ENCODE data around the gene EEF1A1. TPM values are rescaled to one million over a fixed set of nuclear protein-coding genes. Genes with fewer than 3 reads are reported as not detected.
"Not testable (repeated sequence)": the region's sequence is repeated elsewhere in the genome, so short reads cannot be mapped to it uniquely, and the experiment has no call there.

Gene EEF1A1
- total RNA-seq (2022) (13,507 and 14,346 TPM in 2 replicates), Bru-seq, nascent RNA (percentile 100 among the genes with signal in this experiment), BruChase-seq, experiment 1, labeled RNA remaining after a 6-hour chase (percentile 100 among the genes with signal in this experiment), BruChase-seq, experiment 2, labeled RNA remaining after a 2-hour chase (percentile 100 among the genes with signal in this experiment)
- long read RNA-seq, full-length matches to known transcripts, result 2,719 of 3,668 reads
- long read RNA-seq, partial matches to known transcripts, result 760 of 3,668 reads
- long read RNA-seq, other reads (novel, unspliced or antisense), result 189 of 3,668 reads

DNA sequence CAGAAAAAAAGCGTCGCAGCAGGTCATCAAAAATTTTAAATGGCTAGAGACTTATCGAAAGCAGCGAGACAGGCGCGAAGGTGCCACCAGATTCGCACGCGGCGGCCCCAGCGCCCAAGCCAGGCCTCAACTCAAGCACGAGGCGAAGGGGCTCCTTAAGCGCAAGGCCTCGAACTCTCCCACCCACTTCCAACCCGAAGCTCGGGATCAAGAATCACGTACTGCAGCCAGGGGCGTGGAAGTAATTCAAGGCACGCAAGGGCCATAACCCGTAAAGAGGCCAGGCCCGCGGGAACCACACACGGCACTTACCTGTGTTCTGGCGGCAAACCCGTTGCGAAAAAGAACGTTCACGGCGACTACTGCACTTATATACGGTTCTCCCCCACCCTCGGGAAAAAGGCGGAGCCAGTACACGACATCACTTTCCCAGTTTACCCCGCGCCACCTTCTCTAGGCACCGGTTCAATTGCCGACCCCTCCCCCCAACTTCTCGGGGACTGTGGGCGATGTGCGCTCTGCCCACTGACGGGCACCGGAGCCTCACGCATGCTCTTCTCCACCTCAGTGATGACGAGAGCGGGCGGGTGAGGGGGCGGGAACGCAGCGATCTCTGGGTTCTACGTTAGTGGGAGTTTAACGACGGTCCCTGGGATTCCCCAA lies at the start of gene EEF1A1:
Gene EEF1A1, minus strand, starts transcription at position 345 of the 663 bp plus-strand sequence. CDS start 1,006 bp downstream, outside the sequence.
- Mint-ChIP-seq H3K27me3 (ENCODE audit: insufficient read depth, unreplicated experiment) (no peaks in the 10 kb centered on the region), H3K4me3 (ENCODE audit: unreplicated experiment) (peak within 1 kb of the TSS; percentile 88), H3K36me3 (ENCODE audit: insufficient read depth, unreplicated experiment) (peaks cover 61% of the 10 kb centered on the region), H3K9me3 (ENCODE audit: unreplicated experiment) (no peaks in the 10 kb centered on the region), H3K4me1 (ENCODE audit: insufficient read depth, unreplicated experiment) (peaks cover 12% of the 10 kb centered on the region), H3K27ac (ENCODE audit: low read depth, unreplicated experiment) (peak within 1 kb of the TSS; percentile 99)
- intact Hi-C loops (cut with micrococcal nuclease), result loop anchor here (1.0 to 5.0 kb wide), 3 partner anchors 46 to 89 kb away; no protein-coding TSS in a partner anchor
- TF ChIP-seq, protein P1, sequence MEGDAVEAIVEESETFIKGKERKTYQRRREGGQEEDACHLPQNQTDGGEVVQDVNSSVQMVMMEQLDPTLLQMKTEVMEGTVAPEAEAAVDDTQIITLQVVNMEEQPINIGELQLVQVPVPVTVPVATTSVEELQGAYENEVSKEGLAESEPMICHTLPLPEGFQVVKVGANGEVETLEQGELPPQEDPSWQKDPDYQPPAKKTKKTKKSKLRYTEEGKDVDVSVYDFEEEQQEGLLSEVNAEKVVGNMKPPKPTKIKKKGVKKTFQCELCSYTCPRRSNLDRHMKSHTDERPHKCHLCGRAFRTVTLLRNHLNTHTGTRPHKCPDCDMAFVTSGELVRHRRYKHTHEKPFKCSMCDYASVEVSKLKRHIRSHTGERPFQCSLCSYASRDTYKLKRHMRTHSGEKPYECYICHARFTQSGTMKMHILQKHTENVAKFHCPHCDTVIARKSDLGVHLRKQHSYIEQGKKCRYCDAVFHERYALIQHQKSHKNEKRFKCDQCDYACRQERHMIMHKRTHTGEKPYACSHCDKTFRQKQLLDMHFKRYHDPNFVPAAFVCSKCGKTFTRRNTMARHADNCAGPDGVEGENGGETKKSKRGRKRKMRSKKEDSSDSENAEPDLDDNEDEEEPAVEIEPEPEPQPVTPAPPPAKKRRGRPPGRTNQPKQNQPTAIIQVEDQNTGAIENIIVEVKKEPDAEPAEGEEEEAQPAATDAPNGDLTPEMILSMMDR (IDR thresholded peaks at IDR 0.05; ENCODE audit: unreplicated experiment), result no peak
- POLR2A ChIA-PET, result interaction anchor here (0.7 to 12.5 kb wide), 44 partner anchors 8 to 1762 kb away, joined by 3 to 244 read pairs (median 6); partner anchors contain the start of genes CD109, CGAS, COX7A2 and MTO1
- BruUV-seq (replicated peaks), result no TSS peak
- CTCF ChIA-PET, result interaction anchor here (1.0 to 3.4 kb wide), 9 partner anchors 19 to 132 kb away, joined by 3 to 20 read pairs (median 9); partner anchors contain the start of gene SLC17A5
- DNase-seq (ENCODE audit: unreplicated experiment), result peak; percentile 100

DNA sequence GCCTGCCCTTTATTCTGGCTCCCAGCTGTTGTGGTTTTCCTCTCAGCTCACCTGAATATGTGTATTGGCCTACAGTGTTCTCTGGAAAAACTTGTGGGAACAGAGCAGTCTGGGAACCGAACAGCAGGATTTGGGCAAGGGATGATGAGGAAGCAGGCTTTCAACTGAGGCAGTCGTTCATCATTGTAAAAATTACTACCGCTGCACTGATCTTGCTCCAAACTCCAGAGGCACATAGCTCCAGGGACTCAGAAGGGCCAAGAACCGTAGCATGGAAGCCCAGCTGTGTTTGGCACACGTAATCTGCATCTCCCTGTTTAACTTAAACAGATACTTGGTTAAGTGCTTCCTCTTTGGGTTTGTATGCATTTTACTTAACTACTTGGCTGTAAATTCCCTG lies 48.3 kb upstream of the EEF1A1 start:
- no TSS peak for BruUV-seq (replicated peaks)
- Mint-ChIP-seq H3K27ac (ENCODE audit: low read depth, unreplicated experiment) (no peak overlapping the region), H3K27me3 (ENCODE audit: insufficient read depth, unreplicated experiment) (no peaks in the 10 kb centered on the region), H3K4me3 (ENCODE audit: unreplicated experiment) (no peak overlapping the region), H3K36me3 (ENCODE audit: insufficient read depth, unreplicated experiment) (no peaks in the 10 kb centered on the region), H3K4me1 (ENCODE audit: insufficient read depth, unreplicated experiment) (peaks cover 10% of the 10 kb centered on the region), H3K9me3 (ENCODE audit: unreplicated experiment) (no peaks in the 10 kb centered on the region)
- POLR2A ChIA-PET, result interaction anchor here (1.8 to 7.1 kb wide), 3 partner anchors 11 to 48 kb away, joined by 7 to 55 read pairs (median 48); partner anchors contain the start of gene EEF1A1
- TF ChIP-seq, protein P1 (IDR thresholded peaks at IDR 0.05; ENCODE audit: unreplicated experiment), result no peak
- intact Hi-C loops (cut with micrococcal nuclease), result loop anchor here (5.0 kb wide), 1 partner anchor 47 kb away; the partner anchor contains the start of gene EEF1A1
- CTCF ChIA-PET, result no interaction called here
- DNase-seq (ENCODE audit: unreplicated experiment), result no peak

DNA sequence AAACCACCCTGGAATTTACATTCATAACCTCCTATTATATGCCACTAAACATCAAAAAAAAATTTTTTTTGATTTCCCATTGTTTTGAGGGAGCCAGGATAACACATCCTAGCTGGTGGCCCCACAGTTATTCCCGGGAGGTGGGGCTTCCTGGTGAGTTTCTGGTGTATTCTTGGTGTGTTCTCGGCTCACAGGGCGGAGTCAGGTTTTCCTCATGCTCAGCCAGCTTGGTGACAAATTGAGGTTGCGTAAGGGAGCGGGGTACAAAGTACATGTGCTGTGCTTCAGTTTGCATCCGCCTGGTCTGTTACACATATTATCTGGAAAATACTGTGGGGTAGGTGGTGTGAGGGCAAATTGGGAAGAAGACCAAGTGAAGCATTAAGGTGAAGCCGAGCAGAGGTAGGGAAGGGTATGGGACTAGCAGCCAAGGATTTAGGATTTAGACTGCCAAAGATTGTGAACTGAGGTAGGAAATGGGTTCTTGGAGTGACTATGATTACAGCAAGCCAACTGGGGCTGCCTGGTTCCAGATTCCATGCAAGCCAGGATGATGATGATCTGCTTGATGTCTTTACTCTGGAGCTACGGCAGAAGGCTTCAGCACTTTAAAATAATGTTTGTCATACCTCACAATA lies 46.2 kb upstream of the EEF1A1 start:
- peak overlapping the region; percentile 21 for H3K4me3 Mint-ChIP-seq (ENCODE audit: unreplicated experiment)
- peak; percentile 88 for DNase-seq (ENCODE audit: unreplicated experiment)
- ChIA-PET POLR2A (interaction anchor here (0.7 to 7.1 kb wide), 7 partner anchors 9 to 105 kb away, joined by 3 to 55 read pairs (median 6); partner anchors contain the start of genes EEF1A1 and MTO1), CTCF (interaction anchor here (1.6 kb wide), 1 partner anchor 11 kb away, joined by 7 read pairs; no protein-coding TSS in a partner anchor)
- peak overlapping the region; percentile 77 for H3K27ac Mint-ChIP-seq (ENCODE audit: low read depth, unreplicated experiment)
- no peaks in the 10 kb centered on the region for H3K36me3 Mint-ChIP-seq (ENCODE audit: insufficient read depth, unreplicated experiment)
- BruUV-seq (replicated peaks), result no TSS peak
- peaks cover 10% of the 10 kb centered on the region for H3K4me1 Mint-ChIP-seq (ENCODE audit: insufficient read depth, unreplicated experiment)
- intact Hi-C loops (cut with micrococcal nuclease), result loop anchor here (5.0 kb wide), 1 partner anchor 45 kb away; the partner anchor contains the start of gene EEF1A1
- no peaks in the 10 kb centered on the region for H3K27me3 Mint-ChIP-seq (ENCODE audit: insufficient read depth, unreplicated experiment)
- no peaks in the 10 kb centered on the region for H3K9me3 Mint-ChIP-seq (ENCODE audit: unreplicated experiment)
- TF ChIP-seq, protein P1 (IDR thresholded peaks at IDR 0.05; ENCODE audit: unreplicated experiment), result no peak

DNA sequence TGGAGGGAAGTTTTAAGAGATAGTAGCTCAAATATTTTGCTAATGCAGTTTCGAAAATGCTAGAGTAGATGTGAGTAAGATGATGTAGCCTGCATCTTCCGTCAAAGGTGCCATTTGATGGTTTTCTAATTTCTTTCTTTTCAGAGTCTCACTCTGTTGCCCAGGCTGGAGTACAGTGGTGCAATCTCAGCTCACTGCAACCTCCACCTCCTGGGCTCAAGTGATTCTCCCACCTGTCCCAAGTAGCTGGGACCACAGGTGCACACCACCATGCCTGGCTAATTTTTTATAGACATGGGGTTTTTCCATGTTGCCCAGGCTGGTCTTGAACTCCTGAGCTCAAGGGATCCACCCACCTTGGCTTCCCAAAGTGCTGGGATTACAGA lies 45.6 kb upstream of the EEF1A1 start:
- peak overlapping the region; percentile 21 for H3K4me3 Mint-ChIP-seq (ENCODE audit: unreplicated experiment)
- not testable (repeated sequence) for H3K9me3 Mint-ChIP-seq (ENCODE audit: unreplicated experiment); H3K36me3 Mint-ChIP-seq (ENCODE audit: insufficient read depth, unreplicated experiment); BruUV-seq (replicated peaks); H3K27me3 Mint-ChIP-seq (ENCODE audit: insufficient read depth, unreplicated experiment); H3K4me1 Mint-ChIP-seq (ENCODE audit: insufficient read depth, unreplicated experiment); DNase-seq (ENCODE audit: unreplicated experiment)
- POLR2A ChIA-PET, result interaction anchor here (0.7 to 7.1 kb wide), 7 partner anchors 9 to 105 kb away, joined by 3 to 55 read pairs (median 6); partner anchors contain the start of genes EEF1A1 and MTO1
- H3K27ac Mint-ChIP-seq (ENCODE audit: low read depth, unreplicated experiment), result peak overlapping the region; percentile 77
- CTCF ChIA-PET, result interaction anchor here (1.6 kb wide), 1 partner anchor 11 kb away, joined by 7 read pairs; no protein-coding TSS in a partner anchor
- intact Hi-C loops (cut with micrococcal nuclease), result loop anchor here (5.0 kb wide), 1 partner anchor 44 kb away; the partner anchor contains the start of gene EEF1A1
